ENCODE measurements around the gene DCST2. TPM values are rescaled to one million over a fixed set of nuclear protein-coding genes. Genes with fewer than 3 reads are reported as not detected.

DCST2 gene
- total and polyA plus RNA-seq, 9 of the 15 experiments (the other 6 are each of a cell fraction or from before 2014, with no cell fraction given) = 0.09 to 0.49 (median 0.11) TPM; not detected in 3

DNA sequence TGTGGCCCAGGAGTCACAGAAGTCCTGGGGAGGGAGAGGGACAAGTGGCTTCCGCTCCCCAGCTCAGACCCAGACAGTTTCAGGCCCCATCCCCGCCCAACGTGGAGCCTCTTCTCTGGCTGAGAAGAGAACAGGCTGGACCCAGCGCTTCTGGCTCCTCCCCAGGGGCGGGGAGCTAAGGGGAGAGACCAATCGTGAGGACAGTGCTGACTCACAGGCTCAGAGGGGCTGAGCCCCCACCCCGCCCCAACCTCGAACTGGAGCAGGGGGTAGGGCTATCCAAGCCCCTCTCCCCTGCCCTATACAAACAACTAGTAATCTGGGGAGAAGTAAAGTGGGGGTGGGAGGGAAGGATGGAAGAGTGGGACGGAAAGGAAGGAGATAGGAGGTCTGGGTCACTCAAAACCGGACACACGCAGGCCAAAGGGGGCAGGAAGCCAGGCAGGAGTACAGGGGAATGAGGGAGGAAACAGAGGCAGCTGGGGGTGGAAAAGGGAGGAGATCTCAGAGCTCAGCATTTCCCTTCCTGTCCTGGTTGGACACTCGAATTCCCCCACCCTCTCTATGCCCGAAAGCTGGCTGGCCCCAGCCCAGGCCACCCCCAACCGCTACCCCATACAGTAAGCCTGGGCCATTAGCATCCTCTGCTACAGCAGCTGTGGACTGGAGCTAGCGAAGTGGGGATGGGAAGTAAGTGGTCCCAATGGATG, 62.8 kb downstream of the DCST2 start, which contains the start of gene SHC1 (continued):
- TF ChIP-seq TFAP4 (CRISPR knock-in tag; IDR thresholded peaks at IDR 0.05; ENCODE audit: borderline replicate concordance) (peak; percentile 50; the same call in 1 of the 2 replicates), POLR2A (conservative IDR thresholded peaks at IDR 0.05) (peak; percentile 79), HNRNPH1 (optimal IDR thresholded peaks at IDR 0.05; ENCODE audit: low read depth, low read length) (no peak), LEF1 (IDR thresholded peaks at IDR 0.05) (peak; percentile 47; the same call in 1 of the 2 replicates), SMAD4 (CRISPR knock-in tag; conservative IDR thresholded peaks at IDR 0.05) (no peak), ZNF766 (CRISPR knock-in tag; conservative IDR thresholded peaks at IDR 0.05) (no peak), PKNOX1 (IDR thresholded peaks at IDR 0.05) (peak; percentile 30; the same call in 1 of the 2 replicates), HNRNPL (IDR thresholded peaks at IDR 0.05; ENCODE audit: low read depth, low read length) (no peak), POU5F1 (IDR thresholded peaks at IDR 0.05; ENCODE audit: borderline replicate concordance, low read depth, low read length, partially characterized antibody) (no peak), TAF7 (tag; IDR thresholded peaks at IDR 0.05) (no peak), HDAC1 (IDR thresholded peaks at IDR 0.05) (peak in 1 of 2 experiments; percentile 49; a peak in 1 of 4 replicates), ZNF217 (CRISPR knock-in tag; IDR thresholded peaks at IDR 0.05) (no peak), KDM5B (IDR thresholded peaks at IDR 0.05; ENCODE audit: insufficient replicate concordance, low read depth, low read length) (peak; percentile 58), ZNF232 (CRISPR knock-in tag; IDR thresholded peaks at IDR 0.05) (no peak), ZC3H4 (CRISPR knock-in tag; IDR thresholded peaks at IDR 0.05; ENCODE audit: borderline replicate concordance) (no peak), RBM22 (IDR thresholded peaks at IDR 0.05; ENCODE audit: low read depth, low read length, poor library complexity, severe bottlenecking) (no peak)
- TF ChIP-seq, protein P1, sequence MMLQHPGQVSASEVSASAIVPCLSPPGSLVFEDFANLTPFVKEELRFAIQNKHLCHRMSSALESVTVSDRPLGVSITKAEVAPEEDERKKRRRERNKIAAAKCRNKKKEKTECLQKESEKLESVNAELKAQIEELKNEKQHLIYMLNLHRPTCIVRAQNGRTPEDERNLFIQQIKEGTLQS (IDR thresholded peaks at IDR 0.05) = peak; percentile 75
- TF ChIP-seq, protein P1 (CRISPR knock-in tag; conservative IDR thresholded peaks at IDR 0.05) = no peak

All from K562 (cell line).